ENCODE data around the gene BRWD1. TPM values are rescaled to one million over a fixed set of nuclear protein-coding genes. Genes with fewer than 3 reads are reported as not detected.
A peak's percentile ranks its signal among the peaks of the same experiment; 100 is the strongest.

BRWD1 gene
- total RNA-seq, 1 donor from 2014 or later, result 43.8 TPM

DNA sequence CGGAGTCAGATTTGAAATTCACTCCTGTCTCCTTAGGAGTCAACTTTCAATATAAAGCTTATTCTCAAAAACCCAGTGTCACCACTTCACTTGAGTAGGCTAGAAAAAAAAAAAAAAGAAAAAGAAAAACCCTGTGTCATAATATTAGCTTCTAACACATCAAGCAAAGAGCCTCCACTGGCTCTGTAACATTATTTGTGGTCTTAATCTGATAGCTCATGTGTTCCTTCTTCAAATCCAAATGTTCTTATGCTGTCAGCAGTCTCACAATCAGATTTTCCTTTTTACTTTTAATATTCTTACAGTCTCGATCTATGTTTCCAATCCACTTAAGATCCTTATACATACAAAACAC is 104.1 kb downstream of the BRWD1 start:
- H3K36me3 Mint-ChIP-seq (ENCODE audit: low read depth, unreplicated experiment), result peaks cover 24% of the 10 kb centered on the region
- no peaks in the 10 kb centered on the region for H3K9me3 Mint-ChIP-seq (ENCODE audit: unreplicated experiment)
- no peak for DNase-seq (ENCODE audit: low spot score)
- no peak overlapping the region for H3K27ac Mint-ChIP-seq (ENCODE audit: unreplicated experiment)
- H3K4me1 Mint-ChIP-seq (ENCODE audit: unreplicated experiment), result no peaks in the 10 kb centered on the region
- TF ChIP-seq, protein P1, sequence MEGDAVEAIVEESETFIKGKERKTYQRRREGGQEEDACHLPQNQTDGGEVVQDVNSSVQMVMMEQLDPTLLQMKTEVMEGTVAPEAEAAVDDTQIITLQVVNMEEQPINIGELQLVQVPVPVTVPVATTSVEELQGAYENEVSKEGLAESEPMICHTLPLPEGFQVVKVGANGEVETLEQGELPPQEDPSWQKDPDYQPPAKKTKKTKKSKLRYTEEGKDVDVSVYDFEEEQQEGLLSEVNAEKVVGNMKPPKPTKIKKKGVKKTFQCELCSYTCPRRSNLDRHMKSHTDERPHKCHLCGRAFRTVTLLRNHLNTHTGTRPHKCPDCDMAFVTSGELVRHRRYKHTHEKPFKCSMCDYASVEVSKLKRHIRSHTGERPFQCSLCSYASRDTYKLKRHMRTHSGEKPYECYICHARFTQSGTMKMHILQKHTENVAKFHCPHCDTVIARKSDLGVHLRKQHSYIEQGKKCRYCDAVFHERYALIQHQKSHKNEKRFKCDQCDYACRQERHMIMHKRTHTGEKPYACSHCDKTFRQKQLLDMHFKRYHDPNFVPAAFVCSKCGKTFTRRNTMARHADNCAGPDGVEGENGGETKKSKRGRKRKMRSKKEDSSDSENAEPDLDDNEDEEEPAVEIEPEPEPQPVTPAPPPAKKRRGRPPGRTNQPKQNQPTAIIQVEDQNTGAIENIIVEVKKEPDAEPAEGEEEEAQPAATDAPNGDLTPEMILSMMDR (IDR thresholded peaks at IDR 0.05; ENCODE audit: unreplicated experiment), result no peak
- H3K4me3 Mint-ChIP-seq (ENCODE audit: unreplicated experiment), result no peak overlapping the region
- no peaks in the 10 kb centered on the region for H3K27me3 Mint-ChIP-seq (ENCODE audit: unreplicated experiment)

DNA sequence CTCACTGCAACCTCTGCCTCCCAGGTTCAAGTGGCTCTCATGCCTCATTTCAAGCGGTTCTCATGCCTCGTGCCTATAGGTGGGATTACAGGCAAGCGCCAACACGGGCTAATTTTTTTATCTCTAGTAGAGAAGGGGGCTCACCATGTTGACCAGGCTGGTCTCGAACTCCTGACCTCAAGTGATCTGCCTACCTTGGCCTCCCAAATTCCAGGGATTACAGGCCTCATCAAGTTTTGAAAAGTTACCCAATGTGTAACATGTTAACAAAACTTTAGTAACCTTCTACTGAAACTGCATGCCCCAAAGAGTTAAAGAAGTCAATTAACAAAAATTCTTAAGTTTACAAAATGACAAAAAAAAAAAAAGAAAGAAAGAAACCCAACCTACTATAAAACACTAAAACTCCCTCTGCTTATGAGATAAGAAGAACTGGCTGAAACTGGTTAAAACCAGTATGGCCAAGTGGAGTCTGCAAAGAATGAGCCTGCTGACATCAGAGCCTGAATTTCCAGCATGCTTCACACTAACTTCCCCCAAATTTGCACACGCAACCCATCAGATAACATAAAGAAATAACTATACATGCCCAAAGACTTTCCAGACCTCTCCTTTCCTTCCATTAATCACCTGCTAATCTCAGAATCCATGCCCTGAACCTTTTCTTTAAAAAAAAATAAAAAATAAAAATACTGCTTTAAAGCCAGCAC is 104.7 kb downstream of the BRWD1 start:
- TF ChIP-seq, protein P1 (IDR thresholded peaks at IDR 0.05; ENCODE audit: unreplicated experiment), result no peak
- Mint-ChIP-seq H3K4me1 (ENCODE audit: unreplicated experiment) (no peaks in the 10 kb centered on the region), H3K9me3 (ENCODE audit: unreplicated experiment) (no peaks in the 10 kb centered on the region), H3K27ac (ENCODE audit: unreplicated experiment) (peak overlapping the region; percentile 19), H3K4me3 (ENCODE audit: unreplicated experiment) (no peak overlapping the region), H3K27me3 (ENCODE audit: unreplicated experiment) (no peaks in the 10 kb centered on the region), H3K36me3 (ENCODE audit: low read depth, unreplicated experiment) (peaks cover 24% of the 10 kb centered on the region)
- DNase-seq (ENCODE audit: low spot score), result no peak

DNA sequence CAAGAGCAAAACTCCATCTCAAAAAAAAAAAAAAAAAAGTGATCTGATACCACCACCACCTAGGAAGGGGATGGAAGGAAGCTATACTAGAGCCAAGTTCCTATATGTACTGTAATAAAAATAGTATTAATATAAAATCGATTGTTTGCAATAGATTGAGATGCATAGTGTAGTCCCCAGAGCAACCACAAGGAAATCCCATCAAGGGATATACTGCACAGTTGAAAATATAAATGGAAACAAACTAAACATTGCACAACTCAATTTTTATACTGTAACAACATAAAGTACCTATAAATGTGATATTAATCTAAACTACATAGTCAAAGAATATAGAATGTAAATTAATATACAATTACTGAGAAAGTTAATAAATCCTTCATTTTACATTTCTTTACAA is 109.3 kb downstream of the BRWD1 start:
- Mint-ChIP-seq H3K27me3 (ENCODE audit: unreplicated experiment) (no peaks in the 10 kb centered on the region), H3K9me3 (ENCODE audit: unreplicated experiment) (no peaks in the 10 kb centered on the region), H3K36me3 (ENCODE audit: low read depth, unreplicated experiment) (peaks cover 35% of the 10 kb centered on the region), H3K4me3 (ENCODE audit: unreplicated experiment) (no peak overlapping the region), H3K4me1 (ENCODE audit: unreplicated experiment) (no peaks in the 10 kb centered on the region), H3K27ac (ENCODE audit: unreplicated experiment) (no peak overlapping the region)
- TF ChIP-seq, protein P1 (IDR thresholded peaks at IDR 0.05; ENCODE audit: unreplicated experiment), result peak; percentile 25
- no peak for DNase-seq (ENCODE audit: low spot score)

DNA sequence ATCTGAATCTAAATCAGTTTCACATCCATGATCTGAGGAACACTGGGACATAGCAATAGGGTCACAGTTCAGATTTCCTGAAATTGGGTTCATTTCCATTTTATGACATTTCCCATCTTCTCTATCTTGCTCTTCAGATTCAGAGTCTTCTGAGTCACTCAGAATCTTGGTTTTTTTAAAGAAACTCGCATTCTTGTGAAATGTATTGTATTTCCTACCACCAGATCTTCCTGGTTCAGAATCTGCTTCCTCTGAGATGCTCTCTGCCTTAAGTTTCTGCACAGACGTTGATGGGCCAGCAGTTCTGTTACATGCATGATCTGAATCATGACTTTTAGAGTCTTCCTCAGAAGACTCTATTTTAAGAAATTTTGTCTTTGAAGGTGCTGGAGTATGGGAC is 114.6 kb downstream of the BRWD1 start:
- TF ChIP-seq, protein P1 (IDR thresholded peaks at IDR 0.05; ENCODE audit: unreplicated experiment), result no peak
- Mint-ChIP-seq H3K36me3 (ENCODE audit: low read depth, unreplicated experiment) (peaks cover 28% of the 10 kb centered on the region), H3K4me3 (ENCODE audit: unreplicated experiment) (no peak overlapping the region), H3K4me1 (ENCODE audit: unreplicated experiment) (peaks cover 22% of the 10 kb centered on the region), H3K27me3 (ENCODE audit: unreplicated experiment) (no peaks in the 10 kb centered on the region), H3K27ac (ENCODE audit: unreplicated experiment) (no peak overlapping the region), H3K9me3 (ENCODE audit: unreplicated experiment) (no peaks in the 10 kb centered on the region)
- DNase-seq (ENCODE audit: low spot score), result no peak

DNA sequence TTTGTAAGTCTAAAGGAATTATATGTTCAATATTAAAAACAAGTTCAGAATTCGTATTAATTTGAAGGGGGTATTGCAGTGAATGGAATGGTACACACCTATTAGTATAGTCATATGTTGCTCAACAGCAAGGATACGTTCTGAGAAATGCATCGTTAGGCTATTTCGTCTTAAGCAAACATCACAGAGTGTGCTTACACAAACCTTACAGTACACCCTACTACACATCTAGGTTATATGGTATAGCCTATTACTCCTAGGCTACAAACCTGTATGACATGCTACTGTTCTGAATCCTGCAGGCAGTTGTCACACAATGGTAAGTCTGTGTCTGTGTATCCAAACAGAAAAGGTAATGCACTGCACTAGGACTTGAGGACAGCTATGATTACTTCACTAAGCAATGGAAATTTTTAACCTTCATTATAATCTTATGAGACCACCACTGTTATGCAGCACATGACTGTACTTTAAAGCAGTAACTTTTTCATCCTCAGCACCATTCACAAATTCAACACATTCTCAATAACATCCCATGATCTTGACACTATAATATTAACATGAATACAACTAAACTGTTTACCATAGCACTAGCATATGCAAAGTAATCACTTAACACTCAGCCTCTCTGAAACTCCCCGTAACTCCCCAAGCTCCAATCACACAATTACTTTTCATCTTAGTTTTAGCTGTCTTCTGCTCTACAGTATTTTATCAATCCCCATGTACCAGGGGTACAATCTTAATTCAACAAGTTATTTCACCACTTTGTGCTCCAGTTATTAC is 115.8 kb downstream of the BRWD1 start:
- peaks cover 23% of the 10 kb centered on the region for H3K36me3 Mint-ChIP-seq (ENCODE audit: low read depth, unreplicated experiment)
- H3K4me3 Mint-ChIP-seq (ENCODE audit: unreplicated experiment), result peak overlapping the region; percentile 6
- TF ChIP-seq, protein P1 (IDR thresholded peaks at IDR 0.05; ENCODE audit: unreplicated experiment), result no peak
- H3K4me1 Mint-ChIP-seq (ENCODE audit: unreplicated experiment), result peaks cover 22% of the 10 kb centered on the region
- no peaks in the 10 kb centered on the region for H3K27me3 Mint-ChIP-seq (ENCODE audit: unreplicated experiment)
- H3K27ac Mint-ChIP-seq (ENCODE audit: unreplicated experiment), result peak overlapping the region; percentile 65
- no peak for DNase-seq (ENCODE audit: low spot score)
- H3K9me3 Mint-ChIP-seq (ENCODE audit: unreplicated experiment), result no peaks in the 10 kb centered on the region
